ENCODE data around the gene SLC5A10.
"Not testable (repeated sequence)": the region's sequence is repeated elsewhere in the genome, so short reads cannot be mapped to it uniquely, and the experiment has no call there.

SLC5A10 gene

GRCh38 chr17:19005137-19005773 lies 53.3 kb downstream of the SLC5A10 start:
- DNase-seq, result no peak

GRCh38 chr17:19005789-19006430 lies 53.9 kb downstream of the SLC5A10 start:
- no peak for DNase-seq

- DNase-seq, result no peak
These were observed 54.7 kb downstream of the SLC5A10 start for GRCh38 chr17:19006698-19007097.

- DNase-seq, result no peak
These were observed 58.0 kb downstream of the SLC5A10 start for GRCh38 chr17:19009970-19010369.

- DNase-seq, result no peak
These were observed 59.0 kb downstream of the SLC5A10 start for GRCh38 chr17:19010729-19011505.

GRCh38 chr17:19011581-19011980 lies 59.6 kb downstream of the SLC5A10 start:
- no peak for DNase-seq

GRCh38 chr17:19012171-19013080 lies 60.5 kb downstream of the SLC5A10 start:
- no peak for DNase-seq

GRCh38 chr17:19013226-19013625 lies 61.3 kb downstream of the SLC5A10 start:
- no peak for DNase-seq

GRCh38 chr17:19013806-19014627 lies 62.1 kb downstream of the SLC5A10 start:
- DNase-seq, result no peak

DNA sequence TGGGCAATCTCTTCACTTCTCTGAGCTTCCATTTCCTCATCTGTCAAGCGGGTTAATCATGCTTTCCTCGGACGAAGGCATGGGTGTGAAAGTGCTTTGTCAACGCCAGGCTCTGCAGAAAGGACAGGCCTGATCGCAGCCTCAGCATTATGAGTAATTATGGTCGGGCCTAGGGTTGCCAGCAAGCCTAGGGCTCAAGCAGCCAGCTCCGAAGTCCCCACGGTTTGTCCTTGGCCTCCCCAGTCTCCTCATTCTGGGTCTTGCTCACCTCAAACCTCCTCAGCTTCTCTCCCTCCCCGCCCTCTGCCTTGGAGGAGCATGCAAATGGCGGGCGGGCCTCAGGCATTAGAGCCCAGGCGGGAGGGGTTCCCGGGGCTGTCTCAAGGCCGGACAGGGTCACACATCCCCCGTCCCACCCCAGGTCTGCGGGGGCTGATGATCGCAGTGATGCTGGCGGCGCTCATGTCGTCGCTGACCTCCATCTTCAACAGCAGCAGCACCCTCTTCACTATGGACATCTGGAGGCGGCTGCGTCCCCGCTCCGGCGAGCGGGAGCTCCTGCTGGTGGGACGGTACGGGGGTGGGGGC lies 62.8 kb downstream of the SLC5A10 start:
- no peak for DNase-seq

DNA sequence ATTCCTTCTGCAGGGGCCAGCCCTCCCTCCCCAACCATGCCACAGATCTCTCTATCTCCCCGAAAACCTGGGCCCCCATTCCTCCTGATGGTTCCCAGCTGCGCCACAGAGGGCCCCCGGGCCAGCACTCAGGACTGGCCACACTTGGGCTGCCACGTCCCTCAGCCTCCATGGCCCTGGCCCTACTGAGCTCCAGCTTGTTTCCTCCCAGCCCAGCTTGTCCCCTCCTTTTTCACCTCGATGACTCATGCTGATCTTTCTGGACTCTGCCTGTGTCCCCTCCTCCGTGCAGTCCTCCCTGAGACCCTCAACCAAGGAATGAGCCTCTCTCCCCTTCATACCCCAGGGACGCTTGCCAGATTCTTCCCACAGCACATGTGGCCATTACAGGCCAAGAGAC lies 63.5 kb downstream of the SLC5A10 start:
- no peak for DNase-seq

- DNase-seq, result no peak
These were observed 64.3 kb downstream of the SLC5A10 start for GRCh38 chr17:19016297-19016696.

DNA sequence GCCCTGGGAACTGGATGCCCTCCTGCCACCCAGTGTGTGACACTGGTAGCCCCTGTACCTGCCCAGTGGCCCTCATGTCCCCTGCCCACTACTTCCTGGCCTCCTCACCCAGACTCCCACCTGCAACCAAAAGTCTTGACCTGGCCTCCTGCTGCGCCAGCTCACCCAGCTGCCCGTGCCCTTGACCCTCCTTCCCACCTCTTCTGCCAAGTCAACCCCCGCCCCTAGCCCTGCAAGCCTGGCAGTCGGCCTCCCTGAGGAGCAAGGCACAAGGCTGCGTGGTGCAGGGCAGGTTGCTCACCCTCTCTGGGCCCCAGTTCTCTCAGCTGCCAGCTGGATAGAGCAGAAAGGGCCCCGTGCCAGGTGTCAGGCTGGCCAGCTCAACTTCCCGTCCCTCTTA lies 64.9 kb downstream of the SLC5A10 start:
- DNase-seq, result no peak

GRCh38 chr17:19017401-19017800 lies 65.4 kb downstream of the SLC5A10 start:
- no peak for DNase-seq

- no peak for DNase-seq
These were observed 66.0 kb downstream of the SLC5A10 start for GRCh38 chr17:19017804-19018599.

GRCh38 chr17:19018600-19018950 lies 66.6 kb downstream of the SLC5A10 start:
- no peak for DNase-seq

GRCh38 chr17:19019041-19019941 lies 67.3 kb downstream of the SLC5A10 start:
- DNase-seq, result no peak

DNA sequence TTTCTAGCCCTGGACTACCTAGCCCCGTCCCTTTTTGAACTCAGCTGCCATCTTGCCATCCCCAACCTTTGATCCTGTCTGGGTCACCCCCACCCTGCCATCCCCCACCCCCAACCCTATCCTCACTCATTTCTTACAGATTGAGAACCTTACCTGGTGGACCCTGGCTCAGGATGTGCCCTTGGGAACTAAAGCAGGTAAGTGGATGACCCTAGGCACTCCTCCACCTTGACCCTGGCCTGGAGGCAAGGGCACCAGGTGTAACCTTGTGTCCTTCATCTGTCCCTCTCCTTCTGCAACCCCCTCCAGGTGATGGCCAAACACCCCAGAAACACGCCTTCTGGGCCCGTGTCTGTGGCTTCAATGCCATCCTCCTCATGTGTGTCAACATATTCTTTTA lies 68.1 kb downstream of the SLC5A10 start:
- DNase-seq, result no peak

- DNase-seq, result not testable (repeated sequence)
These were observed 69.2 kb downstream of the SLC5A10 start for GRCh38 chr17:19021011-19021621.
